Measurements from ENCODE around the gene MMP8.

The MMP8 gene

DNA sequence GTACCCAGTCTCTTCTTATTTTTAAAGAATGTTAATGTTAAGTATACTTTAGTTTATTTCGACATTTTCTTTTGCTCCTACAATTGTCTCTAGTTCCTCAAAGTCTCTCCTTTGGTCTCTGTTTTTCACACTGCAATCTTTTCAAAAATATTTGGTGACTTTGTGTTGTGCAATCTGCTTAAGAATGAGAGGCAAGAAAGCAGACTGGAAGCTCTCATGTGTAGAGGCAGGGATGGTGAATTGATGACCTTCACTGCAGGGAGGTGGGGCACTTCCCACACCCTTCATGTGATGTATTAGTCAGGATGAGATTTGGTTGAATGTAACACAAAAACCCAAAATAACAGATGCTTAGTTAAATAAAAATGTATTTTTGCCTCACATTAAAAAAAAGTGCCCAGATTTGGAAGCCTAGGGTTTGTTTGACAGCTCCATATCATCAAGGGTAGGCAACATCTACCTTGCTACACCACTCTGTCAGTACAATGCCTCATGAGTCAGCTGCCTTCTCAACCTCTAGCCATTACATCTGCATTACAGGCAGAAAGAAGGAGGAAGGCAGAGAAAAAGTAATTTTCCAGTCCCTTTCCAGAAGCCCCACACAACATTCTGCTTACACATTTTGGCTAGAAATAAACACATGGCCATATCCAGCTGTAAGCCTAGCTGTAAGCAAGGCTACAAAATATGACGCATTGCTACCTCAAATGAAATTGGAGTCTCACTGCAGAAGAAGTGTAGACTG is 15.4 kb downstream of the MMP8 start:
- TF ChIP-seq, protein P1, sequence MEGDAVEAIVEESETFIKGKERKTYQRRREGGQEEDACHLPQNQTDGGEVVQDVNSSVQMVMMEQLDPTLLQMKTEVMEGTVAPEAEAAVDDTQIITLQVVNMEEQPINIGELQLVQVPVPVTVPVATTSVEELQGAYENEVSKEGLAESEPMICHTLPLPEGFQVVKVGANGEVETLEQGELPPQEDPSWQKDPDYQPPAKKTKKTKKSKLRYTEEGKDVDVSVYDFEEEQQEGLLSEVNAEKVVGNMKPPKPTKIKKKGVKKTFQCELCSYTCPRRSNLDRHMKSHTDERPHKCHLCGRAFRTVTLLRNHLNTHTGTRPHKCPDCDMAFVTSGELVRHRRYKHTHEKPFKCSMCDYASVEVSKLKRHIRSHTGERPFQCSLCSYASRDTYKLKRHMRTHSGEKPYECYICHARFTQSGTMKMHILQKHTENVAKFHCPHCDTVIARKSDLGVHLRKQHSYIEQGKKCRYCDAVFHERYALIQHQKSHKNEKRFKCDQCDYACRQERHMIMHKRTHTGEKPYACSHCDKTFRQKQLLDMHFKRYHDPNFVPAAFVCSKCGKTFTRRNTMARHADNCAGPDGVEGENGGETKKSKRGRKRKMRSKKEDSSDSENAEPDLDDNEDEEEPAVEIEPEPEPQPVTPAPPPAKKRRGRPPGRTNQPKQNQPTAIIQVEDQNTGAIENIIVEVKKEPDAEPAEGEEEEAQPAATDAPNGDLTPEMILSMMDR (IDR thresholded peaks at IDR 0.05; ENCODE audit: poor library complexity, severe bottlenecking): no peak
- DNase-seq (ENCODE audit: low spot score): no peak
- Histone ChIP-seq H3K4me3 (ENCODE audit: severe bottlenecking) (no peak overlapping the region), H3K4me1 (ENCODE audit: insufficient read depth, poor library complexity, severe bottlenecking) (no peaks in the 10 kb centered on the region), H3K27me3 (ENCODE audit: insufficient read depth, poor library complexity, severe bottlenecking) (no peaks in the 10 kb centered on the region), H3K36me3 (ENCODE audit: low read depth) (no peaks in the 10 kb centered on the region), H3K27ac (ENCODE audit: poor library complexity, severe bottlenecking) (no peak overlapping the region), H3K9me3 (ENCODE audit: severe bottlenecking) (no peaks in the 10 kb centered on the region)
- no peak for ATAC-seq (ENCODE audit: low read depth)

DNA sequence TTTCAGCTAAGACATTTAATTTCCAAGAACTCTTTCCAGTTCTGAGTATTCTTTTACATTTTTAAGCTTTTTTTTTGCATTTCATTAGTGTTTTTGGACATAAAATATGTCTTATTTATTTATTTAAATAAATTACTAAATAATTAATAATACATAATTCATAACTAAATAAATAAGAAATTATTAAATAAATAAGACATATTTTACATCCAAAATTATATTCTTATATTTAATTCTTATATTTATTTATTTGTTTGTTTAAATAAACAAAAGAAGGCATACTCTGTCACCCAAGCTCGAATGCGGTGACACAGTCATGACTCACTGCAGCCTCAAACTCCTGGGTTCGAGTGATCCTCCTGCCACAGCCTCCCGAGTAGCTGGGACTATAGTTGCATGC is 16.1 kb downstream of the MMP8 start:
- no peaks in the 10 kb centered on the region for H3K9me3 ChIP-seq (ENCODE audit: severe bottlenecking)
- H3K36me3 ChIP-seq (ENCODE audit: low read depth): no peaks in the 10 kb centered on the region
- no peak overlapping the region for H3K4me3 ChIP-seq (ENCODE audit: severe bottlenecking)
- ATAC-seq (ENCODE audit: low read depth): no peak
- no peak overlapping the region for H3K27ac ChIP-seq (ENCODE audit: poor library complexity, severe bottlenecking)
- no peaks in the 10 kb centered on the region for H3K4me1 ChIP-seq (ENCODE audit: insufficient read depth, poor library complexity, severe bottlenecking)
- H3K27me3 ChIP-seq (ENCODE audit: insufficient read depth, poor library complexity, severe bottlenecking): no peaks in the 10 kb centered on the region
- TF ChIP-seq, protein P1 (IDR thresholded peaks at IDR 0.05; ENCODE audit: poor library complexity, severe bottlenecking): no peak
- DNase-seq (ENCODE audit: low spot score): no peak

DNA sequence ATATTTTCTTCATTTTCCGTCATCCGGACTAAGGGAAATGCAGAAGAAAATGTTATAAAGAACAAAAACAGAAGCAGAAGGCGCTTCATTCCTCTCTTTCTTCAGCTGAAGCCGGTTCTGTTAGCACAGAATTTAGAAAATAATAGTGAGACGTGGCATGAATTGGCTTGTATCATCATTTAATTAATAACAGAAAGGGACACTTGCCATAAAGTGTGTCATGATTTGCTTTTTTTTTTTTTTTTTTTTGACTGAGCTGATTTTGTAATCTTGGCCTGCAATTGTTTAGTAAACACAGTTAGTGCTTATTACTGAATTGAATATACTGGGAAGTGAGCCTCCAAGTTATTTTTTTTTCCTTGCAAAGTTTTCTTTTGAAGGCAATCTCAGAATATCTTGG is 19.1 kb downstream of the MMP8 start, which contains the start of gene MMP27:
MMP27 (minus strand) TSS at position 144 of the 400 bp plus-strand sequence; CDS start at position 89, 55 bp downstream.
- Histone ChIP-seq H3K9me3 (ENCODE audit: severe bottlenecking) (no peaks in the 10 kb centered on the region), H3K36me3 (ENCODE audit: low read depth) (no peaks in the 10 kb centered on the region), H3K4me3 (ENCODE audit: severe bottlenecking) (no peak within 1 kb of the TSS), H3K27me3 (ENCODE audit: insufficient read depth, poor library complexity, severe bottlenecking) (no peaks in the 10 kb centered on the region), H3K27ac (ENCODE audit: poor library complexity, severe bottlenecking) (no peak within 1 kb of the TSS), H3K4me1 (ENCODE audit: insufficient read depth, poor library complexity, severe bottlenecking) (no peaks in the 10 kb centered on the region)
- TF ChIP-seq, protein P1 (IDR thresholded peaks at IDR 0.05; ENCODE audit: poor library complexity, severe bottlenecking): no peak
- ATAC-seq (ENCODE audit: low read depth) (no peak), DNase-seq (ENCODE audit: low spot score) (no peak)

DNA sequence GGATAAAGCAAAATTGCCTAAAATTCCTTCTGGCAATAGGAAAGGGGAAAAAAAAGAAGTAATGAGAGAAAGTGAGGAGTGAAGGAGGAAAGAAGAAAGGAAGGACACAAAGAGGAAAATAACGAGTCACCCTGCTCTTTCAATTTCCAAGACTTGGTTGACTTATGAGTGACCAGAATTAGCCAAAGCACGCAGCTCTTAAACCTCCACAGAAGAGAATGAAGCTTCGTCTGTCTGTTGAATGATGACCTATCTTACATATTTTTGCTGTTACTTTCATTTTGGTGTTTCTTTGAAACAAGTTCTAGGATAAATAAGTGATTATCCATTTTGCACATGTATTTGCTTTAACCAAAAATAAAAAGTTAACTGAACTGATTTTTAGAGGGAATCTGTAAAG is 19.9 kb downstream of the MMP8 start:
- Histone ChIP-seq H3K36me3 (ENCODE audit: low read depth) (no peaks in the 10 kb centered on the region), H3K4me3 (ENCODE audit: severe bottlenecking) (no peak overlapping the region), H3K9me3 (ENCODE audit: severe bottlenecking) (no peaks in the 10 kb centered on the region), H3K27ac (ENCODE audit: poor library complexity, severe bottlenecking) (no peak overlapping the region), H3K4me1 (ENCODE audit: insufficient read depth, poor library complexity, severe bottlenecking) (no peaks in the 10 kb centered on the region), H3K27me3 (ENCODE audit: insufficient read depth, poor library complexity, severe bottlenecking) (no peaks in the 10 kb centered on the region)
- DNase-seq (ENCODE audit: low spot score) (no peak), ATAC-seq (ENCODE audit: low read depth) (no peak)
- TF ChIP-seq, protein P1 (IDR thresholded peaks at IDR 0.05; ENCODE audit: poor library complexity, severe bottlenecking): no peak

DNA sequence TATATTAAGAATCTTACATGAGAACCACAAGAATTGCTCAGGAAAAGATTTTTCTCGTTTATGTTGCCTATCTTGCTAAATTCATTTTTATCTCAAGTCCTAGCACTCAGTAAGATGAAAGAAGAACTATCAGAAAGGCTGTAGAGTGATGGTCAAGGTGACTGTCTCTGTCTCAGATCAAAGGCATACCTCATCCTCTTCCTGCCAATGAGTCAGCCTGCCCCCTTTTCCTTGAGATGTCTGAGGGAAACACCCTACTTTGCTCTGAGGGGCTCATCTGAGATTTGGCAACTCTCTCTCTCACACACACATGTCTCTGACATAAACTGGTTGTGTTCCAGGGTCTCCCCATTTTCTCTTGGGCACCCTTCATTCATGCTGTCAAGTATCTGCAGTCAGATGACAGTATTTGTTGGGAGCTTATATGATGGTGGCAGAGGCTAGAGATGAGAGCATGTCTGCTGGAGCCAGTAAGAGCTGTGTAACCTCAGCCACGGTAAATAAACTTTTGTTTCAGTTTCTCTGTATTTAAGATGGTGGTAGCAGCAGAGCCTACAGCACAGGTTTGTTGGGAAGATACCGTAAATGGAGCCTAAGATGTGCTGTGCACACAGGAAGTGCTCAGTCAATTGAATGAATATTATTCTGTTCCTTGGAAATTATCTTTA is 20.8 kb downstream of the MMP8 start:
- Histone ChIP-seq H3K4me3 (ENCODE audit: severe bottlenecking) (no peak overlapping the region), H3K27me3 (ENCODE audit: insufficient read depth, poor library complexity, severe bottlenecking) (no peaks in the 10 kb centered on the region), H3K9me3 (ENCODE audit: severe bottlenecking) (no peaks in the 10 kb centered on the region), H3K4me1 (ENCODE audit: insufficient read depth, poor library complexity, severe bottlenecking) (no peaks in the 10 kb centered on the region), H3K27ac (ENCODE audit: poor library complexity, severe bottlenecking) (no peak overlapping the region), H3K36me3 (ENCODE audit: low read depth) (no peaks in the 10 kb centered on the region)
- ATAC-seq (ENCODE audit: low read depth) (no peak), DNase-seq (ENCODE audit: low spot score) (no peak)
- TF ChIP-seq, protein P1 (IDR thresholded peaks at IDR 0.05; ENCODE audit: poor library complexity, severe bottlenecking): no peak

All from RWPE2 (cell line).